HepG2 (cell line): ENCODE measurements around the gene NKX2-3. TPM values are rescaled to one million over a fixed set of nuclear protein-coding genes. Genes with fewer than 3 reads are reported as not detected.

ENCODE experiments used
- ARNT ChIP-seq: fragments of 450-650 bp; IDR thresholded peaks from 2 replicates; pipeline ENCODE4 v1.6.1; 2017
- ATAD3A ChIP-seq: sonication (generic); formaldehyde crosslinking; IDR thresholded peaks from 2 replicates; pipeline ENCODE4 v1.4.0; 2020; ENCODE audit warnings: missing genetic modification reagents
- CBFB ChIP-seq: sonication (generic); formaldehyde crosslinking; IDR thresholded peaks from 2 replicates; pipeline ENCODE4 v1.4.0; 2020; ENCODE audit warnings: missing genetic modification reagents
- ELF1 ChIP-seq: sonication (generic); formaldehyde crosslinking; IDR thresholded peaks from 2 replicates; pipeline ENCODE4 v1.4.0; 2020; ENCODE audit warnings: missing genetic modification reagents
- ETV6 ChIP-seq: sonication (generic); formaldehyde crosslinking; conservative IDR thresholded peaks from 2 replicates; pipeline ENCODE4 v1.4.0; 2020; ENCODE audit warnings: missing genetic modification reagents
- FOXA3 ChIP-seq: IDR thresholded peaks from 2 replicates; pipeline ENCODE4 v1.6.1; 2016; ENCODE audit warnings: missing genetic modification reagents, missing compliant biosample characterization
- FOXK1 ChIP-seq: sonication (generic); formaldehyde crosslinking; IDR thresholded peaks from 2 replicates; pipeline ENCODE4 v1.4.0; 2020; ENCODE audit warnings: low read depth, missing genetic modification reagents, borderline replicate concordance
- HNRNPUL1 ChIP-seq: fragments of 200-400 bp; formaldehyde crosslinking; IDR thresholded peaks from 2 replicates; pipeline ENCODE4 v1.6.1; 2017; ENCODE audit warnings: low read depth, mild to moderate bottlenecking, low read length, moderate library complexity
- HOXA9 ChIP-seq: sonication (generic); formaldehyde crosslinking; IDR thresholded peaks from 2 replicates; pipeline ENCODE4 v1.8.1; 2022; ENCODE audit warnings: missing genetic modification reagents, mild to moderate bottlenecking, moderate library complexity, borderline replicate concordance
- KDM2A ChIP-seq: sonication (generic); formaldehyde crosslinking; IDR thresholded peaks from 2 replicates; pipeline ENCODE4 v1.4.0; 2020; ENCODE audit warnings: low read depth, missing genetic modification reagents, borderline replicate concordance
- MAFK ChIP-seq, 2 experiments: IDR thresholded peaks in 1 of 2; conservative IDR thresholded peaks in 1 of 2; 2 replicates each; pipeline ENCODE4 v1.6.1; 2011; ENCODE audit warnings: improper control_type of control experiment in 2 of 2, low read length in 2 of 2
- MTF2 ChIP-seq: sonication (generic); formaldehyde crosslinking; IDR thresholded peaks from 2 replicates; pipeline ENCODE4 v1.5.0; 2020; ENCODE audit warnings: missing genetic modification reagents, borderline replicate concordance
- MYPOP ChIP-seq: sonication (generic); formaldehyde crosslinking; IDR thresholded peaks from 2 replicates; pipeline ENCODE4 v1.8.1; 2023; ENCODE audit warnings: mild to moderate bottlenecking, moderate library complexity, missing genetic modification reagents
- NBN ChIP-seq: fragments of 450-650 bp; conservative IDR thresholded peaks from 2 replicates; pipeline ENCODE4 v1.6.1; 2017
- REL ChIP-seq: sonication (generic); formaldehyde crosslinking; conservative IDR thresholded peaks from 2 replicates; pipeline ENCODE4 v1.8.0; 2022; ENCODE audit warnings: mild to moderate bottlenecking, missing genetic modification reagents, moderate library complexity
- REXO4 ChIP-seq: sonication (generic); formaldehyde crosslinking; IDR thresholded peaks from 2 replicates; pipeline ENCODE4 v1.8.0; 2022; ENCODE audit warnings: missing genetic modification reagents, mild to moderate bottlenecking, borderline replicate concordance
- SMC3 ChIP-seq: IDR thresholded peaks from 2 replicates; pipeline ENCODE4 v1.6.1; 2011; ENCODE audit warnings: low read length, improper control_type of control experiment
- TBP ChIP-seq: sonication (generic); formaldehyde crosslinking; IDR thresholded peaks from 2 replicates; pipeline ENCODE4 v1.5.0; 2020; ENCODE audit warnings: missing genetic modification reagents
- ZBTB38 ChIP-seq: sonication (generic); formaldehyde crosslinking; IDR thresholded peaks from 2 replicates; pipeline ENCODE4 v1.5.1; 2020; ENCODE audit warnings: mild to moderate bottlenecking, missing genetic modification reagents
- ZKSCAN1 ChIP-seq: fragments of 150-350 bp; IDR thresholded peaks from 2 replicates; pipeline ENCODE4 v1.6.1; 2014; ENCODE audit warnings: low read length
- ZNF101 ChIP-seq: sonication (generic); formaldehyde crosslinking; IDR thresholded peaks from 2 replicates; pipeline ENCODE4 v1.4.0; 2020; ENCODE audit warnings: mild to moderate bottlenecking, low read depth, missing genetic modification reagents, borderline replicate concordance
- ZNF441 ChIP-seq: sonication (generic); formaldehyde crosslinking; IDR thresholded peaks from 2 replicates; pipeline ENCODE4 v1.7.0; 2021; ENCODE audit warnings: missing genetic modification reagents, borderline replicate concordance
- ZNF564 ChIP-seq: sonication (generic); formaldehyde crosslinking; IDR thresholded peaks from 2 replicates; pipeline ENCODE4 v1.8.1; 2023; ENCODE audit warnings: mild to moderate bottlenecking, missing genetic modification reagents
- ZNF644 ChIP-seq: IDR thresholded peaks from 2 replicates; pipeline ENCODE4 v1.6.1; 2016; ENCODE audit warnings: low read depth
- ZNF737 ChIP-seq: sonication (generic); formaldehyde crosslinking; IDR thresholded peaks from 2 replicates; pipeline ENCODE4 v1.5.0; 2020; ENCODE audit warnings: missing genetic modification reagents, mild to moderate bottlenecking, borderline replicate concordance
- ZNF747 ChIP-seq: sonication (generic); formaldehyde crosslinking; IDR thresholded peaks from 2 replicates; pipeline ENCODE4 v1.8.1; 2023; ENCODE audit warnings: missing genetic modification reagents, mild to moderate bottlenecking, borderline replicate concordance
- ZSCAN29 ChIP-seq: sonication (generic); formaldehyde crosslinking; conservative IDR thresholded peaks from 2 replicates; pipeline ENCODE4 v1.4.0; 2020; ENCODE audit warnings: mild to moderate bottlenecking, missing genetic modification reagents
- polyA plus RNA-seq, 8 experiments: library from polyadenylated mRNA; depleted of rRNA in 3 of 8; stranded (reverse) in 7 of 8; unstranded in 1 of 8; fragments of >200 nt; fragmentation: Illumina TruSeq in 4 of 8; extraction: Trizol in 4 of 8; gene quantifications; 2 replicates each; pipeline versions ENCODE4 v1.2.1 to v1.2.3, GENCODE V29; 2011 to 2016; ENCODE audit warnings: low read depth in 4 of 8, missing spikeins in 1 of 8, mixed read lengths in 1 of 8; ENCODE audit not compliant: insufficient read depth in 1 of 8
- total RNA-seq, 5 experiments: library from RNA; depleted of rRNA; stranded (reverse); fragments of >200 nt; fragmentation: Illumina TruSeq; extraction: Trizol; gene quantifications; 2 replicates each; pipeline ENCODE4 v1.2.3, GENCODE V29; 2016; ENCODE audit warnings: low read depth in 1 of 5
- TF ChIP-seq, protein P1 (sequence below): sonication (generic); formaldehyde crosslinking; IDR thresholded peaks from 2 replicates; pipeline ENCODE4 v1.5.0; 2020; ENCODE audit warnings: mild to moderate bottlenecking, missing genetic modification reagents

NKX2-3 gene
- total and polyA plus RNA-seq, 2 of the 13 experiments (the other 11 are each of a cell fraction or from before 2014, with no cell fraction given), result not detected

DNA sequence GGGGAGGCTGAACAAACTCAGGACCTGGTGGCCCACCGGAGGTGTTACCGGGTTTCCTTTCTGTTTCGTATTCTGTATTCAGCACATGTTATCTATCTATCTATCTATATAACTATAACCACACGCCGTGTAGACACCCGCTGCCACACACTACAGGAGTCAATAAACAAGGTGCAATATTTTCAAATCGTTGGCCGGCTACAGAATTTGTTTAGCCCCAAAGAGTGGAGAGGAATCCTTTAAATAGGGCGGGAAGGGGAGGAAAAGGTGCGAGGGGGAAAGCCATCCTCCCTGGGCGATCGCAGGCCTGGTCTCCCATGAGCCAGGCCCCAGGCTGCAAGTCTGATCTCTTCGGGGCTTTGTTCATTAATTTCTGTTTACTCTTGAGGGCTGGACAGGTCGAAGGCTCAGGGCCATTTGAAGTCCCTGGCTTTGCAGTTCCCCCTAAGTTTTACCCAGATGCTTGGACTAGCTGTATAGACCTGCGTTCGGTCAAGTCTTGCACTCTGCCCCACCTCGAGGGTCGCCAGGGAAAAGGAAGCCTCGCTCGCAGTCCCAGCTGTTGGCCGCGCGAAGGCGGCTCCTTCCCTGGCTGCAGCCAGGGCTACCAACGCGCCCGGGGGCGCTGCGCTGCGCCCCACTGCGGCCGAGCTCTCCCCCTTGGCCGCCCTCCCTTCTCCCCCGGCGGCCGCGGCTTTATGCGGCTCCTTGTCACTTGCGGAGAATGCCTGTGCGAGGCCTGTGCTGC, 3.8 kb downstream of the NKX2-3 start (continued):
- TF ChIP-seq MYPOP (CRISPR knock-in tag), result peak; percentile 60; the same call in 1 of the 2 replicates
- no peak for TF ChIP-seq ZKSCAN1
- TF ChIP-seq ETV6, result no peak
- no peak for TF ChIP-seq FOXA3 (CRISPR knock-in tag)
- TF ChIP-seq ZBTB38 (CRISPR knock-in tag), result no peak
- TF ChIP-seq ZNF564 (CRISPR knock-in tag), result no peak
- no peak for TF ChIP-seq HNRNPUL1
- TF ChIP-seq ZSCAN29 (CRISPR knock-in tag), result no peak
- TF ChIP-seq HOXA9 (CRISPR knock-in tag), result no peak
- no peak for TF ChIP-seq SMC3
- TF ChIP-seq MTF2, result peak; percentile 80; the same call in 1 of the 2 replicates
- no peak for TF ChIP-seq NBN
- no peak for TF ChIP-seq ZNF441 (CRISPR knock-in tag)
- no peak for TF ChIP-seq ARNT
- no peak for TF ChIP-seq ELF1 (CRISPR knock-in tag)
- TF ChIP-seq KDM2A, result no peak
- TF ChIP-seq ZNF101 (CRISPR knock-in tag), result no peak
- no peak for TF ChIP-seq ZNF737 (CRISPR knock-in tag)
- TF ChIP-seq TBP (CRISPR knock-in tag), result no peak
- TF ChIP-seq ZNF747 (CRISPR knock-in tag), result no peak
- TF ChIP-seq, protein P1, sequence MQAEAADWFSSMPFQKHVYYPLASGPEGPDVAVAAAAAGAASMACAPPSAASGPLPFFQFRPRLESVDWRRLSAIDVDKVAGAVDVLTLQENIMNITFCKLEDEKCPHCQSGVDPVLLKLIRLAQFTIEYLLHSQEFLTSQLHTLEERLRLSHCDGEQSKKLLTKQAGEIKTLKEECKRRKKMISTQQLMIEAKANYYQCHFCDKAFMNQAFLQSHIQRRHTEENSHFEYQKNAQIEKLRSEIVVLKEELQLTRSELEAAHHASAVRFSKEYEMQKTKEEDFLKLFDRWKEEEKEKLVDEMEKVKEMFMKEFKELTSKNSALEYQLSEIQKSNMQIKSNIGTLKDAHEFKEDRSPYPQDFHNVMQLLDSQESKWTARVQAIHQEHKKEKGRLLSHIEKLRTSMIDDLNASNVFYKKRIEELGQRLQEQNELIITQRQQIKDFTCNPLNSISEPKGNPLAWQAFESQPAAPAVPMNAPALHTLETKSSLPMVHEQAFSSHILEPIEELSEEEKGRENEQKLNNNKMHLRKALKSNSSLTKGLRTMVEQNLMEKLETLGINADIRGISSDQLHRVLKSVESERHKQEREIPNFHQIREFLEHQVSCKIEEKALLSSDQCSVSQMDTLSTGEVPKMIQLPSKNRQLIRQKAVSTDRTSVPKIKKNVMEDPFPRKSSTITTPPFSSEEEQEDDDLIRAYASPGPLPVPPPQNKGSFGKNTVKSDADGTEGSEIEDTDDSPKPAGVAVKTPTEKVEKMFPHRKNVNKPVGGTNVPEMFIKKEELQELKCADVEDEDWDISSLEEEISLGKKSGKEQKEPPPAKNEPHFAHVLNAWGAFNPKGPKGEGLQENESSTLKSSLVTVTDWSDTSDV (CRISPR knock-in tag), result no peak
- TF ChIP-seq REL (CRISPR knock-in tag), result no peak
- TF ChIP-seq CBFB (CRISPR knock-in tag), result no peak
- no peak for TF ChIP-seq REXO4
- TF ChIP-seq ATAD3A (CRISPR knock-in tag), result no peak
- TF ChIP-seq FOXK1 (CRISPR knock-in tag), result no peak
- TF ChIP-seq ZNF644 (CRISPR knock-in tag), result no peak
- TF ChIP-seq MAFK (conservative IDR thresholded peaks at IDR 0.05 in 1 of 2, IDR thresholded peaks at IDR 0.05 in 1 of 2; ENCODE audit: low read length in 2 of 2), result no peak
